Measurements from ENCODE around the gene IFIT1B. TPM values are rescaled to one million over a fixed set of nuclear protein-coding genes. Genes with fewer than 3 reads are reported as not detected.
"Not testable (repeated sequence)": the region's sequence is repeated elsewhere in the genome, so short reads cannot be mapped to it uniquely, and the experiment has no call there.

The IFIT1B gene, protein sequence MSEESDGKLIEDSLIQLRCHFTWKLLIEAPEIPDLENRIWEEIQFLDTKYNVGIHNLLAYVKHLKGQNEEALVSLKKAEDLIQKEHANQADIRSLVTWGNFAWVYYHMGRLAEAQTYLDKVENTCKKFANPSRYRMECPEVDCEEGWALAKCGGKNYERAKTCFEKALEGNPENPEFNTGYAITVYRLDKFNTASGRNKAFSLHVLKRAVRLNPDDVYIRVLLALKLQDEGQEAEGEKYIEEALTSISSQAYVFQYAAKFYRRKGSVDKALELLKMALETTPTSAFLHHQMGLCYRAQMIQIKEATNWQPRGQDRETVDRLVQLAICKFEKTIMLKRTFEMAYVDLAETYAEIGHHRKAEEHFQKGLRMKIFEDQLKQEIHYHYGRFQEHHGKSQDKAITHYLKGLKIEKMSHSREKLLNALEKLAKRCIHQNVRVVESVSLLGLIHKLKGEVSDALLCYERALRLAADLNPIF
- total RNA-seq, result not detected

DNA sequence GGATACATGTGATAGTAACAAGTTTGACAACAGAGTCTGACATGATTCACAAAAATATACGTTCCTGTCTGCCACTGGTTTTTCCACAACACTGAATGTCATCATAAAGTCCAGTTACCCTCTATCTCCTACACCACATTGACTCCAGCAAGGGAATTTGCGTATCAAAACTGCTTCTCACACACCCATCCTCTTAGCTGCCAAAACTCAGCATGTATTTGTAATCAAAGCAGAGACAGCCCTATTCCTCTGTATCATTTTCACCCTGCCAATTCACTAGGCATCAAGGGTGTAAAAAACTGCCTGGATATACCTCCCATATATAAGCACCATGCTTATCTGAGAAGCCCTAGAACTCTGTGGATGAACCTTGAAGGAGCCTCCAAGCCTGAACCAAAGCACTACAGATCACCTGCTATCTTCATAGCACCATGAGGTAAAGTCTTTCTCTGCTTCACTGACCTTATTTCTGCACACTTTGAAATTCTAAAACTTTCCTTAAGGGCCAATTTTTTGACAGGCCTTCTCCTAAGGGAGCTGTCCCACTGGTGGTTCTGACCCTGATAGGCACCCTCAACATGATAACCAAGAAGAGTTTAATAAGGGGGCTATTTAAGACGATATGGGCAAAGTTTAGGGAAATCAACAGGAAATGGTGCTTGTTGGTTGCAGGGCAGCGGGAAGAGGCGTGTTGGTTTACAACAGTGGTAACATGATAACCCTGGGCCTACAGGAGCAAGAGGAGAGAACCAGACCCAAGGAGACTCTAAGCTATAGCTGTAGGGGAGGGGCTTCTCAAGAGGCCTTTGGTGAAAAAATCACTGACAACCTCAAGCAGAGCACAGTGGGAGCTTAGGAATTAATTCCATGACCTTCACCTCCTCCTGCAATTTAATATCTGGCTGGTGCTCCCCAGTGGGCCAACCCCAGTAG is at the start of gene IFIT1B:
Gene IFIT1B (plus strand): TSS at position 352 of the 933 bp plus-strand sequence. CDS start 80 bp downstream, at position 432.
- Mint-ChIP-seq H3K4me3 (no peak within 1 kb of the TSS), H3K9me3 (no peaks in the 10 kb centered on the region)
- no peak for ATAC-seq

DNA sequence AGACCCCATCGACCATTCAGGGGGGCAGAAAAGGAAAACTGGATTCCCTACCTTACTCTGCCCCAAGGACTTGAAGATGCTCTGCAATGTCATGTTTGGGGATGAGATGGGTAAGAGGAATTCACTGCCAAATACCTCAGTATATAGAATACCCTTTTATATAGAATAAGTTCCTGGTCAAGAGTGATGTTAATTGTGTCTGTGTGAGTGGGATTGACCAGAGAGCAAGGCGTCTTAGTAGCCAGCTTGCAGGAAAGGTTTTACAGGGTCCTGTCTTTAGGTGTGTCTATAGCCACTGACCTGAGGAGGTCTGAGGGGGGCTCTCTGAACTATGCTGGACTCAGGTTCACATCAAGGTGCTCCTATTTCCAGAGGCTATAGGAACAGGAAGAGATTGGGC is 48.7 kb upstream of the IFIT1B start:
- H3K27me3 Mint-ChIP-seq (ENCODE audit: low read depth), result no peaks in the 10 kb centered on the region

More for the DNA sequence above, at the start of gene IFIT1B:
- no peaks in the 10 kb centered on the region for H3K36me3 Mint-ChIP-seq (ENCODE audit: insufficient read depth)
- H3K4me1 Mint-ChIP-seq (ENCODE audit: low read depth), result peaks cover 2% of the 10 kb centered on the region
- H3K27me3 Mint-ChIP-seq (ENCODE audit: low read depth), result no peaks in the 10 kb centered on the region
- DNase-seq, result no peak

DNA sequence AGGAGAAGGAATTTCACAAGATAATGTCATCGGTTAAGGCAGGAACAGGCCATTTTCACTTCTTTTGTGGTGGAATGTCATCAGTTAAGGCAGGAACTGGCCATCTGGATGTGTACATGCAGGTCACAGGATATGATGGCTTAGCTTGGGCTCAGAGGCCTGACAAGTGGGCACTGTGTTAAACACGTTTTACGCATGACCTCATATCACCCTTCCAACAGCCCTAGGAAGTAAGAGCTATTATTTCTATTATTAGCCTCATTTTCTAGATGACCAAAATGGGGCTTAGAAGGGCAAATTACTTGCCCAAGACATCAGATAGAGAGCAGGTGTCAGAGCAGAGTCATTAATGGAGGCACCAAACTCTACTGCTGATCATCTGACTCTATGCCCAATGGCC is 47.8 kb upstream of the IFIT1B start:
- not testable (repeated sequence) for H3K36me3 Mint-ChIP-seq (ENCODE audit: insufficient read depth); H3K27me3 Mint-ChIP-seq (ENCODE audit: low read depth); H3K9me3 Mint-ChIP-seq; ATAC-seq; DNase-seq
- Mint-ChIP-seq H3K4me3 (peak overlapping the region; percentile 45), H3K4me1 (ENCODE audit: low read depth) (peaks cover 78% of the 10 kb centered on the region)

More for the DNA sequence above, 48.7 kb upstream of the IFIT1B start:
- Mint-ChIP-seq H3K36me3 (ENCODE audit: insufficient read depth) (no peaks in the 10 kb centered on the region), H3K4me3 (peak overlapping the region; percentile 87), H3K9me3 (no peaks in the 10 kb centered on the region), H3K4me1 (ENCODE audit: low read depth) (peaks cover 71% of the 10 kb centered on the region)
- ATAC-seq (no peak), DNase-seq (no peak)

DNA sequence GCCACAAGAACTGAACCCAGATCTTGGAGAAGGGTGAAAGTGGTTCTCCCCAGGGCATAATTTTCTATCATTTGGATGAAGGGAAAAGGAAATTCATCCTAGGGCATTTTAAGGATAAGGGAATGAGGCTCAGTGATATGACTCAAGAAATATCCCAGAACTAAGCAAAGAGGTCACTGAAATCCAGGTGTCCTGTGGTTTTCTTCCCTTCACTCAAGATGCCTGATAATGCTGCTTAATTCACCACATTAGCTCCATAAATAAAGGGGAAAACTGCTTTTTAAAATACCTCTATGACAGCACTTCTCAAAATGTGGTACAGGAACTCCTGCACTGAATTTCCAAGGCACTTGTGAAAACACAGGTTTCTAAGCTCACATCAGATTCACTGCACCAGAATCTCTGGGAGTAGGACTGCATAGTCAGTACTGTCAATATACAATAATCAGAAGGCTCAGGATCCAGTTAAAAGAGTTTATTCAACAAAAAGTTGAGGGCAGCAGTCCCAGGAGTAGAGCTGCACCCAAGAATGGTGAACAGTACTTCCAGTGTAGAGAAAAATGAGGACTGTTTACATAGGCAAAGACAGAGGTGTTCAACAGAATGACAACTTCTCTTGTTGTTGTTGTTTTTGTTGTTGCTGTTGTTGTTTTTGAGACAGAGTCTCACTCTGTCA is 47.2 kb upstream of the IFIT1B start:
- no peak for ATAC-seq
- H3K4me1 Mint-ChIP-seq (ENCODE audit: low read depth), result peaks cover 85% of the 10 kb centered on the region
- H3K9me3 Mint-ChIP-seq, result no peaks in the 10 kb centered on the region
- peak overlapping the region; percentile 45 for H3K4me3 Mint-ChIP-seq
- no peak for DNase-seq
- H3K27me3 Mint-ChIP-seq (ENCODE audit: low read depth), result no peaks in the 10 kb centered on the region
- no peaks in the 10 kb centered on the region for H3K36me3 Mint-ChIP-seq (ENCODE audit: insufficient read depth)

DNA sequence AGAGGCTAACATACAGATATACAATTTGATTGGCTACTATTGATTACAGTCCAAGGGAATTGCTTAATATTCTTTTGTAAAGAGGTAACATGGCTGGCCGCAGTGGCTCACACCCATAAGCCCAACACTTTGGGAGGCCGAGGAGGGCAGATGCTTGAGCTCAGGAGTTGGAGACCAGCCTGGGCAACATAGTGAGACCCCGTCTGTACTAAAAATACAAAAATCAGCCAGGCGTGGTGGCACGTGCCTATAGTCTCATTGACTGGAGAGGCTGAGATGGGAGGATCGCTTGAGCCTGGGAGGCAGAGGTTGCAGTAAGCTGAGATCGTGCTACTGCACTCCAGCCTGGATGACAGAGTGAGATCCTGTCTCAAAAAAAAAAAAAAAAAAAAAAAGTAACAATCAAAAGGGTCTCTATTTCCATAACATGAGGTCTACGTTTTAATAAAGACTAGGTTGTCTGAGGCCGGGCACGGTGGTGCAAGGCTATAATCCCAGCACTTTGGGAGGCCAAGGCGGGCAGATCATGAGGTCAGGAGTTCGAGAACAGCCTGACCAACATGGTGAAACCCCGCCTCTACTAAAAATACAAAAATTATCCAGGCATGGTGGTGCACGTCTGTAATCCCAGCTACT is 46.3 kb upstream of the IFIT1B start:
- not testable (repeated sequence) for ATAC-seq; H3K36me3 Mint-ChIP-seq (ENCODE audit: insufficient read depth); H3K9me3 Mint-ChIP-seq; DNase-seq; H3K27me3 Mint-ChIP-seq (ENCODE audit: low read depth)
- H3K4me3 Mint-ChIP-seq, result peak overlapping the region; percentile 79
- peaks cover 91% of the 10 kb centered on the region for H3K4me1 Mint-ChIP-seq (ENCODE audit: low read depth)

DNA sequence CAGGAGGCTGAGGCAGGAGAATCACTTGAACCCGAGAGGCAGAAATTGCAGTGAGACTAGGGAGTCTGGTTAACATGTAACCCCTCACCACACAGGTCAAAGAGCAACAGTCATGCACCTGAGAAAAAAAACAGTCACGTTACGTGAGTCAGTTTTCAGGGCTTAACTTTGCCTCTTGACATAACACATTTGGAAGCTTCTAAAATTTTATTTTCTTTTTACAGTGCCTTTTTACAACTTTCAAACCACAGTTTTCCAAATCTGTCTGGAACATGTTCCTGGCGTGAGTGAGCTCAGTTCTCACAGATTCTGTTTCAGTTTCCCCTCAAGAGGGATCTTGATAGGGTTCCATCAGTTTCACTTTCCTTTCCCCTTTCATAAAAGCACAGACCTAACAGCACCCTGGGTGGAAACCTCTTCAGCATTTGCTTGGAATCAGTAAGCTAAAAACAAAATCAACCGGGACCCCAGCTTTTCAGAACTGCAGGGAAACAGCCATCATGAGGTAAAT is 45.7 kb upstream of the IFIT1B start:
- Mint-ChIP-seq H3K36me3 (ENCODE audit: insufficient read depth) (peaks cover 5% of the 10 kb centered on the region), H3K27me3 (ENCODE audit: low read depth) (no peaks in the 10 kb centered on the region), H3K9me3 (no peaks in the 10 kb centered on the region), H3K4me3 (peak overlapping the region; percentile 79), H3K4me1 (ENCODE audit: low read depth) (peaks cover 91% of the 10 kb centered on the region)
- DNase-seq, result peak; percentile 11
- peak; percentile 55 to 60 for ATAC-seq

DNA sequence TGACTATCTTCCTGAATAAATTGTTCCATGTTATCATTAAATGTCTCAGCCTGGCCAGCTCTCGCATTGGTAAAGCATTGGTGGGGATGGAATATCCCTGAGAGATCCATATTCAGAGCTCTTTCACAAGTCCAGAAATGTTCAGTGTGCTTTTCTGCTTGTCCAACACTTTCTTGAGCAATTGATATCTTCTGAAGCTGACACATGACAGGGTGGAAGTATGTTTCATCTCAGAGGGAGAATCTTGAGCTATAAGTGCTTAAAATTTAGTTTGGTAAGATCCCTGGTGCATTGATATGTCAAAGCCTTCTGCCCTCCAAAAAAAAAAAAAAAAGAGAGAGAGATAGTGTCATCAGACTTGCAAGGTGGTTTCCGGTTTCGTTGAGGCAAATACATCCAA is 42.6 kb upstream of the IFIT1B start:
- no peaks in the 10 kb centered on the region for H3K9me3 Mint-ChIP-seq
- peaks cover 23% of the 10 kb centered on the region for H3K36me3 Mint-ChIP-seq (ENCODE audit: insufficient read depth)
- peaks cover 76% of the 10 kb centered on the region for H3K4me1 Mint-ChIP-seq (ENCODE audit: low read depth)
- ATAC-seq (no peak), DNase-seq (no peak)
- H3K27me3 Mint-ChIP-seq (ENCODE audit: low read depth), result no peaks in the 10 kb centered on the region
- peak overlapping the region; percentile 35 for H3K4me3 Mint-ChIP-seq

DNA sequence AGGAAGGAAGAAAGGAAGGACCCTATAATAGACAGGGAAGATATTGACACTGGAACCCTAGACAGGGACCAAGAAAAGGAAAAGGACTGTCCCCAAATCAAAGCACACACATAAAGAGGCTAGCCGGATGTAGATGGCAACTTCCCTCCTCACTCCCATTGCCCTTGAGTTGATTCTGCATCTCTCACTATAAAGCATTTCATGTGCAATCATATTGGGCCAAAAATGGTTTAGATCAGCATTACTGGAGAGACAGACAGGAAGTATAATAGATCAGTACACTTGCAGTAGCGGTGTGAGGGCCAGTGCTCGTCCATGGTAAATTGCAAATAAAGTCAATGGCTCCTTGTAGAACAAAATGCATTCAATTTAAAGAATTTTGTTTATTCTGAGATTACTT is 41.6 kb upstream of the IFIT1B start:
- H3K9me3 Mint-ChIP-seq, result no peaks in the 10 kb centered on the region
- H3K27me3 Mint-ChIP-seq (ENCODE audit: low read depth), result no peaks in the 10 kb centered on the region
- H3K4me1 Mint-ChIP-seq (ENCODE audit: low read depth), result peaks cover 66% of the 10 kb centered on the region
- ATAC-seq (no peak), DNase-seq (no peak)
- H3K36me3 Mint-ChIP-seq (ENCODE audit: insufficient read depth), result peaks cover 28% of the 10 kb centered on the region
- no peak overlapping the region for H3K4me3 Mint-ChIP-seq

DNA sequence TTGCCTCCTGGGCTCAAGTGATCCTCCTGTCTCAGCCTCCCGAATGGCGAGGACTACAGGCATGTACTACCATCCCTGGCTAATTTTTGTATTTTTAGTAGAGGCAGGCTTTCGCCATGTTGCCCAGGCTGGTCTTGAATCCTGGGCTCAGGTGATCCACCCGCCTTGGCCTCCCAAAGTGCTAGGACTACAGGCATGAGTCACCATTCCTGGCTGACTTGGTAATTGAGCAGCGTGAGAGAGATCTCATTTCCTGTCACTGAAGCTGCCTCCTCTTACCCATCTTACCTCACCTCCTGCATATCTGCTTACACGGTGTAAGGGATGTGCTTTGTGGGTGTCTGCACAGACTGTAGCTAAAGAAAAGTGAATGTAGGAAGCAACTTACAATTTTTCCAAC is 40.4 kb upstream of the IFIT1B start:
- Mint-ChIP-seq H3K4me1 (ENCODE audit: low read depth) (peaks cover 54% of the 10 kb centered on the region), H3K4me3 (no peak overlapping the region), H3K27me3 (ENCODE audit: low read depth) (no peaks in the 10 kb centered on the region), H3K9me3 (no peaks in the 10 kb centered on the region), H3K36me3 (ENCODE audit: insufficient read depth) (peaks cover 31% of the 10 kb centered on the region)
- DNase-seq (peak; percentile 36), ATAC-seq (peak; percentile 36 to 39)

DNA sequence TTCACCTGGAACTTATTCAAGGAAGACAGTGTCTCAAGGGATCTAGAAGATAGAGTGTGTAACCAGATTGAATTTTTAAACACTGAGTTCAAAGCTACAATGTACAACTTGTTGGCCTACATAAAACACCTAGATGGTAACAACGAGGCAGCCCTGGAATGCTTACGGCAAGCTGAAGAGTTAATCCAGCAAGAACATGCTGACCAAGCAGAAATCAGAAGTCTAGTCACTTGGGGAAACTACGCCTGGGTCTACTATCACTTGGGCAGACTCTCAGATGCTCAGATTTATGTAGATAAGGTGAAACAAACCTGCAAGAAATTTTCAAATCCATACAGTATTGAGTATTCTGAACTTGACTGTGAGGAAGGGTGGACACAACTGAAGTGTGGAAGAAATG is 39.1 kb upstream of the IFIT1B start:
- Mint-ChIP-seq H3K36me3 (ENCODE audit: insufficient read depth) (peaks cover 35% of the 10 kb centered on the region), H3K9me3 (no peaks in the 10 kb centered on the region), H3K4me1 (ENCODE audit: low read depth) (peaks cover 42% of the 10 kb centered on the region), H3K4me3 (no peak overlapping the region), H3K27me3 (ENCODE audit: low read depth) (no peaks in the 10 kb centered on the region)
- DNase-seq (no peak), ATAC-seq (no peak)

DNA sequence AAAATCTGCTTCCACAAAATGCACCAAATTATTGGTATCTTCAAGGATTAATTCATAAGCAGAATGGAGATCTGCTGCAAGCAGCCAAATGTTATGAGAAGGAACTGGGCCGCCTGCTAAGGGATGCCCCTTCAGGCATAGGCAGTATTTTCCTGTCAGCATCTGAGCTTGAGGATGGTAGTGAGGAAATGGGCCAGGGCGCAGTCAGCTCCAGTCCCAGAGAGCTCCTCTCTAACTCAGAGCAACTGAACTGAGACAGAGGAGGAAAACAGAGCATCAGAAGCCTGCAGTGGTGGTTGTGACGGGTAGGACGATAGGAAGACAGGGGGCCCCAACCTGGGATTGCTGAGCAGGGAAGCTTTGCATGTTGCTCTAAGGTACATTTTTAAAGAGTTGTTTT is 38.0 kb upstream of the IFIT1B start:
- Mint-ChIP-seq H3K27me3 (ENCODE audit: low read depth) (no peaks in the 10 kb centered on the region), H3K9me3 (no peaks in the 10 kb centered on the region), H3K36me3 (ENCODE audit: insufficient read depth) (peaks cover 35% of the 10 kb centered on the region), H3K4me3 (no peak overlapping the region), H3K4me1 (ENCODE audit: low read depth) (peaks cover 32% of the 10 kb centered on the region)
- DNase-seq, result no peak
- no peak for ATAC-seq

DNA sequence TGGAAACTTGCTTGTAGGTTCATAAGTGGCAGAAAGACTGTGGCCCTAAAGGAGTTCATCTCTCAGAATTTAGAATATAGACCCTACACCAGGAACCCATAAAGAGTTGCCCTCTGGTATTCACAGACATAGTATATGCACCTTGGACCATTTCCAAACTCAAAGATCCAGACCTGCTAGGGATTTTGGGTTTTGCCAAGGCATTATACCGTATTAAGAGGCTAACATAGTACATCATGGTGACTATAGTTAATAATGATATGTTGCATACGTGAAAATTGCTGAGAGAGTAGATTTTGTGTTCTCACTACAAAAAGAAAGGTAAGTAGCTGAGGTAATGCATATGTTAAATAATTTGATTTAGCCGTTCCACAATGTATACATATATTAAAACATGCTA is 36.2 kb upstream of the IFIT1B start:
- H3K36me3 Mint-ChIP-seq (ENCODE audit: insufficient read depth), result peaks cover 35% of the 10 kb centered on the region
- peaks cover 17% of the 10 kb centered on the region for H3K4me1 Mint-ChIP-seq (ENCODE audit: low read depth)
- DNase-seq, result no peak
- H3K27me3 Mint-ChIP-seq (ENCODE audit: low read depth), result no peaks in the 10 kb centered on the region
- no peak for ATAC-seq
- H3K4me3 Mint-ChIP-seq, result no peak overlapping the region
- H3K9me3 Mint-ChIP-seq, result no peaks in the 10 kb centered on the region

DNA sequence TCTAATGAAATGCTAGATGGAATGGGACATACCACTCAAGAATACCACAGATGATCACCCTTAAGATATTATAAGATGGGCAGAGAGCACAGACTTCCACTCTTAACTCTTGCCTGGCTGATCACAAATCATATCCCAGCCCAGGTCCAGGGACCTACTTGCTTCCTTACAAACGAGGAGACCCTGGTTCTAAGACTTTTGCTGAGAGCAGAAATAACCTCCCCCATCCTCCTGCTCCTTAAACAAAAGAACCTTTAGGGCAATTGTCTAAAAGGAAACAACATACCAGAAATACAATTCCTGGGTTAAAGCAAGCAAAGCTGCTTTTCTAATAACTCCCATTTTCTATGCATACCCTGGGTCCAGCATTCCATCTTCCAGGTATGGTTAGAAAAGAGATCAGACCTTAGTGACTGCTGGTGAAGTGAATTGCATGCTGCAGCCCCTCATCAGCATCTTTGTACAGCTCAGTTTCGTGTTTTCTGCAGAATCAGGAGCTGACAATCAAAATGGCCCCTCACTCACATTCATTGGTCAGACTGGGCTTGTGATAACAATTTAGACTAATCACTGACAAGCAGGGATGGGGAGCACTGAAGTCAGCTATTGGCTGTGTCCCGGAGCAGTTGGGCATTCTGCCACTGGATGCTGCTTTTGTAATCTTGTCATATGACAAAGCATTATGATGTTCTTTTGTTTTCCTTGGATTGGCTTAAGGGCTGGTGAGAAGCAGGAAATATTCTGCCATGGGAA is 35.5 kb upstream of the IFIT1B start:
- DNase-seq (no peak), ATAC-seq (no peak)
- Mint-ChIP-seq H3K4me3 (no peak overlapping the region), H3K27me3 (ENCODE audit: low read depth) (no peaks in the 10 kb centered on the region), H3K36me3 (ENCODE audit: insufficient read depth) (peaks cover 30% of the 10 kb centered on the region), H3K9me3 (no peaks in the 10 kb centered on the region), H3K4me1 (ENCODE audit: low read depth) (peaks cover 10% of the 10 kb centered on the region)

Measured in activated T-cell treated with anti-CD3 and anti-CD28 coated beads, Interleukin-2, amount 50 U/mL, for 4 hours (primary cell).